ENCODE results near the gene TTC21A.

TTC21A gene

DNA sequence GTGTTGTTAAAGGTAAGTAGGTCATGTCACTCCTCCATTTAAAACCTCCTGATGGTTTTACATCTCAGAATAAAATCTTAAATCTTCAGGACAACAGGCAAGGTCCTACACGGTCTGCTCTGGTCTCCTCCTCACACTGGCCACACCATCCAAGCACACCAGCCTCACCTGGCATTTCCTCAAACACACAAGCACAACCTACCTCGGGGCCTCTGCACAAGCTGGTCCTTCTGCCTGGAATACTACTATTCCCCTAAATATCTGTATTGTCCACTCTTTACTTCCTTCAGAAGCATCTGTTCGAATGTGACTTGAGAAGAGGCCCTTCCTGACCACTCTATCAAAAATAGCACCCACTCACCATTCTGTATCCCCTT lies 1.8 kb upstream of the TTC21A start:
- 85 to 90% methylated on average over 3 of the region's 3 CpGs for WGBS, 2 experiments
- Histone ChIP-seq H3K36me3 (ENCODE audit: control insufficient read depth, insufficient read depth, low read length) (no peaks in the 10 kb centered on the region), H3K27ac (ENCODE audit: insufficient read depth, low read depth, low read length, poor library complexity, severe bottlenecking) (no peak overlapping the region), H3K9me3 (ENCODE audit: control insufficient read depth, low read length) (no peaks in the 10 kb centered on the region), H3K27me3 (ENCODE audit: control insufficient read depth, insufficient read depth, low read length, poor library complexity, severe bottlenecking) (peaks cover 13% of the 10 kb centered on the region), H3K4me1 (ENCODE audit: control insufficient read depth, insufficient read depth, low read length) (peaks cover 8% of the 10 kb centered on the region), H3K4me3 (ENCODE audit: insufficient read depth, low read depth, low read length) (no peak overlapping the region)

DNA sequence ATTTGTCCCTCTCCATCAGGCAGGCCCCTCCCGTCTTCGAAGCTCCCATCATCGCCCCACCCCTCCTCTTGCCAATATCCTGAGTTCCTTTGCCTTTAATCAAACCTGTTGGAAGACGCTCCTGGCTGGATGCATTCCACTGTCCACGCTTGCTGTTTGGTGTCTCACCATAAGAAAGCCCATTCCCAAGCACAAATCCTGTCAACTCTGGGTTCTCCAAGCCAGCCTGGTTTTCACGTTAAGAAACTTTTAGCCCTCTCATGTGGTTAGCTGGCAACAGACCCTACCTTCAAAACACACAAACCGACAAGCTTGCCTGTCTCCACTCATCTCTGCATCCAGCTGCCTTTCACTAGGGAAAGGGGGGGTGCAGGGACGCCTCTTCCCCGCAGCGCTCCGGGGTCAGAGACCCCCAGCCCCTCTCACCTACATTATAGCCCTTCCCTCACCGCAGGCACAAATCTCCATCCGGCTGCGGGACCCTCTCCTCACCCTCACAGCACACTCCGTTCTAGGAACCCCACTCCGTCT lies 1.1 kb upstream of the TTC21A start:
- peaks cover 8% of the 10 kb centered on the region for H3K4me1 ChIP-seq (ENCODE audit: control insufficient read depth, insufficient read depth, low read length)
- no peak overlapping the region for H3K27ac ChIP-seq (ENCODE audit: insufficient read depth, low read depth, low read length, poor library complexity, severe bottlenecking)
- H3K27me3 ChIP-seq (ENCODE audit: control insufficient read depth, insufficient read depth, low read length, poor library complexity, severe bottlenecking) = peaks cover 13% of the 10 kb centered on the region
- no peaks in the 10 kb centered on the region for H3K36me3 ChIP-seq (ENCODE audit: control insufficient read depth, insufficient read depth, low read length)
- WGBS, 2 experiments = 6 to 9% methylated on average over 16 of the region's 16 CpGs
- H3K4me3 ChIP-seq (ENCODE audit: insufficient read depth, low read depth, low read length) = peak overlapping the region; percentile 94
- no peaks in the 10 kb centered on the region for H3K9me3 ChIP-seq (ENCODE audit: control insufficient read depth, low read length)

DNA sequence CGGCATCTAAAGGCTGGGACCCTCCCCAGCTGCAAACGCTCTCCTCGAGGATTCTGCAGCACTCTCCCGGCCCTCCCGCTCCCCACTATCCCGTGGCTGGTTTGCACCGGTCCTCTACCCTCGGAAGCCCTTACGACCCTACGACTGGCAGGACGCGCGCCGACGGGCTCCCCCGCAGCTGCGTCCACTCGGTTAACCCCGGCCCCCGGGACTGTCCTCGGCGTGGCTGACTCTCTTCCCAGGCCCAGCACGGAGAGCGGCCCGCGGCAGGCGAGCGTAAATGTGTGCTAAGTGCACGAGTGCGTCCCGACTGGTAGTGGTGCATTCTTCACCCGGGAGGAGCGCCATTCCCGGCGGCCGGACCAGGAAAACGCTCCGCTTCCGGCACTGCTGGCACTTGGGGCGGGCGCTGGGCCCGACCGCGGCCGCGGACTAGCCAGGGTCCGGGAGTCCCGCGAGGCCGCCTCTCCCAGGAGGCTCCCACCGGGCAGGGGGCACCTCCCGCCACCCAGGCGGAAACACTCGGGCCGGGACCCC lies 561 bp upstream of the TTC21A start:
- Histone ChIP-seq H3K27me3 (ENCODE audit: control insufficient read depth, insufficient read depth, low read length, poor library complexity, severe bottlenecking) (peaks cover 13% of the 10 kb centered on the region), H3K36me3 (ENCODE audit: control insufficient read depth, insufficient read depth, low read length) (no peaks in the 10 kb centered on the region), H3K4me3 (ENCODE audit: insufficient read depth, low read depth, low read length) (peak overlapping the region; percentile 94), H3K4me1 (ENCODE audit: control insufficient read depth, insufficient read depth, low read length) (peaks cover 8% of the 10 kb centered on the region), H3K9me3 (ENCODE audit: control insufficient read depth, low read length) (no peaks in the 10 kb centered on the region), H3K27ac (ENCODE audit: insufficient read depth, low read depth, low read length, poor library complexity, severe bottlenecking) (no peak overlapping the region)
- 0% methylated on average over 55 of the region's 55 CpGs for WGBS, 2 experiments

DNA sequence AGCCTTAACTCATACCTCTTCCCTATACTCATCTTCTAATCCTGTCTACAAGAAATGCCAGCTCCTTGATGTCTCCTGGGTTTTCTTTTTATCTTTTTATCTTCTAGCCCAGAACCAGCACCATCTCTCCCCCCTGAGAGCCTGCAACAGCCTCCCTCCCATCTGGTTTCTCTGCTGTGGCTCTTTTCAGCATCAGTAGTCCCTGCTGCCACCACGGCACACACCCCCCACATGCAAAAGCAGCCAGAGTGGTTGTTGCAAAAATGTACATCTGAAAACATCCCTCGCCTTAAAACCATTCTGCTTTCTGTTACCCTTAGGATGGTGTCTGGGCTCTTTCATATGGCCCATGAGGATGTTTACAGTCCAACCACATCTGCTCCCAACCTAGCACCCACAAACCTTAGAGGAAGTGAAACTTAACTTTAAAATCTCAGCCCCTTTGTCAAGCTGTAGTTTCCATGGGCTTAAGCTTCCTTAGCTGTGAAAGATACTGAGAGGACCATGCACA lies 775 bp downstream of the TTC21A start:
- Histone ChIP-seq H3K27me3 (ENCODE audit: control insufficient read depth, insufficient read depth, low read length, poor library complexity, severe bottlenecking) (peaks cover 13% of the 10 kb centered on the region), H3K4me1 (ENCODE audit: control insufficient read depth, insufficient read depth, low read length) (peaks cover 8% of the 10 kb centered on the region), H3K9me3 (ENCODE audit: control insufficient read depth, low read length) (no peaks in the 10 kb centered on the region), H3K36me3 (ENCODE audit: control insufficient read depth, insufficient read depth, low read length) (no peaks in the 10 kb centered on the region), H3K27ac (ENCODE audit: insufficient read depth, low read depth, low read length, poor library complexity, severe bottlenecking) (no peak overlapping the region), H3K4me3 (ENCODE audit: insufficient read depth, low read depth, low read length) (peak overlapping the region; percentile 94)
- WGBS, 2 experiments = 55 to 61% methylated on average over 2 of the region's 2 CpGs

DNA sequence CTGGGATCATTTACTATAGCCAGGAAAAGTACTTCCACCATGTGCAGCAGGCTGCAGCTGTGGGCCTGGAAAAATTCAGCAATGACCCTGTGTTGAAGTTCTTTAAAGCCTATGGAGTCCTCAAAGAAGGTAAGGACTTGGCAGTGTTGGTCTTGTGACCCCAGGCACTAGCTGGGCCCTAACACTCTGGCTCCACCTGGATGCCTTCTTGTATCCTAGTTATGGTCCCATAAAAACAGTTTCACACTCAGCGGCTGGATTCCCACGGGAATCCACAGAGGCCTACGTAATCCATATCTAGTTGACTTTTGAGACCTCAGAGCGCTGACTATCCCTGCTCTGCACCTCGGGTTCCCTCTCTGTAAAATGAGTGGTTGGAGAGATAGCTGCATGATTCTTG lies 1.6 kb downstream of the TTC21A start:
- peaks cover 8% of the 10 kb centered on the region for H3K4me1 ChIP-seq (ENCODE audit: control insufficient read depth, insufficient read depth, low read length)
- 91 to 95% methylated on average over 5 of the region's 5 CpGs for WGBS, 2 experiments

DNA sequence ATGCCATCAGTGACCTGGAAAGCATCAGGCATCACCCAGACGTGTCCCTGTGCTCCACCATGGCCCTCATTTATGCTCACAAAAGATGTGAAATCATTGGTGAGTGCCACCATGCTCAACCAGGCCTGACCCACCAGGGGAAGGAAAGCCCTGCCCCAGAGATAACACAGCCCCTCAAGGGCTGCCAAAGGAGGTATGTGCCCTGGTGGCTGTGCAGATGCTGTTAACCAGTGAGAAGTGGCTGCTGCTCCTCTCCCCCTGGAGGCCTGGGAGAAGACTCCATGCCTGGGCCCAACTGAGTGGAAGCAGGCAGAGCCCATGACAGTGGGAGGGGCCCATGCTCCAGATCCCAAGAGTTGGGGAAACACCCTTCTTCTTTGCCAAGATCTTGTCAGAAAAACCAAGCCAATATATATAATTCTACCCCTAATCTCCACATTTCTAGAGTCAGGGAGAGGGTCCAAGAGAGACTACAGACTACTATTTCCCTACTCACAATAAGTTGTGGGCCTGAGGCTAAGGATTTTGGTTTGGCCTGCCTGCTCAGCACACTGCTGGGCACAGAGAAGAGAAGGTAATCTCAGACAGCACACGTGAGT lies 2.7 kb downstream of the TTC21A start:
- H3K27ac ChIP-seq (ENCODE audit: insufficient read depth, low read depth, low read length, poor library complexity, severe bottlenecking) = no peak overlapping the region
- H3K36me3 ChIP-seq (ENCODE audit: control insufficient read depth, insufficient read depth, low read length) = no peaks in the 10 kb centered on the region
- peaks cover 8% of the 10 kb centered on the region for H3K4me1 ChIP-seq (ENCODE audit: control insufficient read depth, insufficient read depth, low read length)
- H3K27me3 ChIP-seq (ENCODE audit: control insufficient read depth, insufficient read depth, low read length, poor library complexity, severe bottlenecking) = peaks cover 13% of the 10 kb centered on the region
- no peak overlapping the region for H3K4me3 ChIP-seq (ENCODE audit: insufficient read depth, low read depth, low read length)
- WGBS, 2 experiments = 67 to 75% methylated on average over 2 of the region's 2 CpGs
- H3K9me3 ChIP-seq (ENCODE audit: control insufficient read depth, low read length) = no peaks in the 10 kb centered on the region

More for the DNA sequence above, 1.6 kb downstream of the TTC21A start:
- H3K27me3 ChIP-seq (ENCODE audit: control insufficient read depth, insufficient read depth, low read length, poor library complexity, severe bottlenecking) = peaks cover 13% of the 10 kb centered on the region
- no peak overlapping the region for H3K27ac ChIP-seq (ENCODE audit: insufficient read depth, low read depth, low read length, poor library complexity, severe bottlenecking)
- no peaks in the 10 kb centered on the region for H3K36me3 ChIP-seq (ENCODE audit: control insufficient read depth, insufficient read depth, low read length)
- no peak overlapping the region for H3K4me3 ChIP-seq (ENCODE audit: insufficient read depth, low read depth, low read length)
- no peaks in the 10 kb centered on the region for H3K9me3 ChIP-seq (ENCODE audit: control insufficient read depth, low read length)

DNA sequence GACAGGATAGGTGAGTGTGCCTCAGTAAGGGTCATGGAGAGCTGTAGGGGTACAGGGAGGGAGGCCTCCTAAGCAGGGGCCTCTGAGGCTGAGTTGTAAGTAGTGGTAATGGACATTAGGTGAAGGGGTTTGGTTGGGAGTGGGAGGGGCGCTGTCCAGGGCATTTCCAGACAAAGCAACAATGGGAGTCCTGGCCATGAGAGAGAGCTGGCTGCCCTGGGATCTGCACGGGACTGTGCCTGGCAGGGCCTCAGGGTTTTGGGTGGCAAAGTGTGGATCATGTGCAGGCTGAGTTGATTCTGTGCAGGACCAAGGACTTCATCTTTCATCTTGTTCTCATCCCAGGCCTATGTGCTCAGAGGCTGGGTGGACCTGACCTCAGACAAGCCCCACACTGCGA lies 4.6 kb downstream of the TTC21A start:
- 92 to 93% methylated on average over 3 of the region's 3 CpGs for WGBS, 2 experiments

DNA sequence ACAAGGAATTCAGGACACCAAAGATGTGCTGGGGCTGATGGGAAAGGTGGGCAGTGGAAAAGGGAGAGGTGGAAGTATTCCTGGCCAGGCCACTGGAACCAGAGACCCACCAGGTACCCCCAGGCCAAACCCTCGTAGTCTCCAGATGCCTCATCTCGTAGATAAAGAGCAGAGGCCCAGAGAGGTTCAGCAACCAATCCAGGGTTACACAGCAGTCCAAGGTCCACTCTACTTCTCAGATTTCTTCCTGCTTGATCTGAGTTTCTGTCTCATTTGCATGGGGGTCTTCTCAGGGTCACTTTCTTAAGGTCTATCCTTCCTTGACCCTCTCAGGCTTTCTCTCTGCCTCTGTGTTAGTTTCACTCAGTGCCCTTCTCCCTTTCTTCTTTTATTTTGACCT lies 5.1 kb downstream of the TTC21A start:
- H3K9me3 ChIP-seq (ENCODE audit: control insufficient read depth, low read length) = no peaks in the 10 kb centered on the region
- no peak overlapping the region for H3K27ac ChIP-seq (ENCODE audit: insufficient read depth, low read depth, low read length, poor library complexity, severe bottlenecking)
- whole genome bisulfite sequencing, 2 experiments = 92 to 94% methylated on average over 2 of the region's 2 CpGs
- H3K27me3 ChIP-seq (ENCODE audit: control insufficient read depth, insufficient read depth, low read length, poor library complexity, severe bottlenecking) = peaks cover 5% of the 10 kb centered on the region
- no peaks in the 10 kb centered on the region for H3K36me3 ChIP-seq (ENCODE audit: control insufficient read depth, insufficient read depth, low read length)
- H3K4me3 ChIP-seq (ENCODE audit: insufficient read depth, low read depth, low read length) = no peak overlapping the region
- H3K4me1 ChIP-seq (ENCODE audit: control insufficient read depth, insufficient read depth, low read length) = no peaks in the 10 kb centered on the region

More for the DNA sequence above, 4.6 kb downstream of the TTC21A start:
- Histone ChIP-seq H3K27ac (ENCODE audit: insufficient read depth, low read depth, low read length, poor library complexity, severe bottlenecking) (no peak overlapping the region), H3K4me1 (ENCODE audit: control insufficient read depth, insufficient read depth, low read length) (no peaks in the 10 kb centered on the region), H3K4me3 (ENCODE audit: insufficient read depth, low read depth, low read length) (no peak overlapping the region), H3K36me3 (ENCODE audit: control insufficient read depth, insufficient read depth, low read length) (no peaks in the 10 kb centered on the region), H3K27me3 (ENCODE audit: control insufficient read depth, insufficient read depth, low read length, poor library complexity, severe bottlenecking) (peaks cover 5% of the 10 kb centered on the region), H3K9me3 (ENCODE audit: control insufficient read depth, low read length) (no peaks in the 10 kb centered on the region)

DNA sequence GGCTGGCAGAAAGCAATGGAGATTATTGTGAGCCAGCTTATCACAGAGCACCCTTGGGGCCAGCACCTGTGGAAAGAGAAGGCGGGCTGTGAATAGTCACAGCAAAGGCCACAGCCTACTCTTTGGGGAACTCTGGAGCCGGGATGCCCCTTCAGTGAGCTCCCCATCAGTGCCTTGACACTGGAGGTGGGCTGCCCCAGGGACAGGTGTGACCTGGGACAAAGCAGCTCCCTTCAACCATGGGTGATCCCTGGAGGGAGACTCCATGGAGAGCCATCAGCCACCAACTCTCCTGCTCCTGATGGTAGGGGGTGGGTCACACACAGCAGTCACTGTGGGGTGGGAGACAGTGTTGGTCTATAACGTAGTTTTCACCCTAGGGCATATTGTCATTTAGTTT lies 5.8 kb downstream of the TTC21A start:
- no peak overlapping the region for H3K4me3 ChIP-seq (ENCODE audit: insufficient read depth, low read depth, low read length)
- WGBS, 2 experiments = 89 to 95% methylated on average over 3 of the region's 3 CpGs
- no peak overlapping the region for H3K27ac ChIP-seq (ENCODE audit: insufficient read depth, low read depth, low read length, poor library complexity, severe bottlenecking)
- H3K4me1 ChIP-seq (ENCODE audit: control insufficient read depth, insufficient read depth, low read length) = no peaks in the 10 kb centered on the region
- no peaks in the 10 kb centered on the region for H3K9me3 ChIP-seq (ENCODE audit: control insufficient read depth, low read length)
- no peaks in the 10 kb centered on the region for H3K36me3 ChIP-seq (ENCODE audit: control insufficient read depth, insufficient read depth, low read length)
- peaks cover 5% of the 10 kb centered on the region for H3K27me3 ChIP-seq (ENCODE audit: control insufficient read depth, insufficient read depth, low read length, poor library complexity, severe bottlenecking)

DNA sequence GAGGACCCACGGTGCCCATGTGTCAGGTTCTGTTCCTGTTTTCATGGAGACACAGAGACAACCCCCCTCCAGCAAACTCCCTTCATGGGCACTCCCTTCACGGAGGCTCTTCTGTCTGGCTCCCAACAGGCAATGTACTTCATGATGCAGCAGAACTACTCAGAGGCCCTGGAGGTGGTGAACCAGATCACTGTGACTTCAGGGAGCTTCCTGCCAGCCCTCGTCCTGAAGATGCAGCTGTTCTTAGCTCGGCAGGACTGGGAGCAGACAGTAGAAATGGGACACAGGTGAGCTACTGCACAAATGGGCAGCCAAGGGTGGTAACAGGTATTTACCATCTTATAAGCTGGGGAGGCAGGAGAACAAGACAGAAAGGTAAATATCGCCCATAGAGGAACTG lies 7.0 kb downstream of the TTC21A start:
- Histone ChIP-seq H3K27me3 (ENCODE audit: control insufficient read depth, insufficient read depth, low read length, poor library complexity, severe bottlenecking) (no peaks in the 10 kb centered on the region), H3K4me3 (ENCODE audit: insufficient read depth, low read depth, low read length) (no peak overlapping the region), H3K9me3 (ENCODE audit: control insufficient read depth, low read length) (no peaks in the 10 kb centered on the region), H3K36me3 (ENCODE audit: control insufficient read depth, insufficient read depth, low read length) (no peaks in the 10 kb centered on the region), H3K27ac (ENCODE audit: insufficient read depth, low read depth, low read length, poor library complexity, severe bottlenecking) (no peak overlapping the region), H3K4me1 (ENCODE audit: control insufficient read depth, insufficient read depth, low read length) (no peaks in the 10 kb centered on the region)
- WGBS, 2 experiments = 82 to 84% methylated on average over 5 of the region's 5 CpGs
